GM13976 (cell line): ENCODE results near the gene C15orf62.
A peak's percentile ranks its signal among the peaks of the same experiment; 100 is the strongest.

Experiments used
- DNase-seq: peaks from one replicate; pipeline ENCODE4 v3.0.0; 2012; ENCODE audit warnings: low spot score
- CTCF ChIP-seq: IDR thresholded peaks from 2 replicates; pipeline ENCODE4 v1.5.1; 2012; ENCODE audit warnings: borderline replicate concordance, mild to moderate bottlenecking; ENCODE audit not compliant: insufficient read depth; ENCODE audit errors: extremely low read depth, missing control alignments, control extremely low read depth
- in situ Hi-C: fragments of 300-500 bp; cut with MboI; formaldehyde crosslinking; loops from one replicate; pipeline ENCODE4 v1.12.0; 2022; ENCODE audit warnings: low sequenced_read_pairs, mixed read lengths, inconsistent platforms; ENCODE audit not compliant: unreplicated experiment

Gene C15orf62

GRCh38 chr15:40775007-40775406 is 5.2 kb downstream of the C15orf62 start:
- no peak for TF ChIP-seq CTCF
- DNase-seq, result no peak
- in situ Hi-C loops, result no loop called here

- no peak for TF ChIP-seq CTCF
- no peak for DNase-seq
- in situ Hi-C loops, result no loop called here
Measured at GRCh38 chr15:40775740-40776536, 6.2 kb downstream of the C15orf62 start.

GRCh38 chr15:40776537-40777141 is 6.9 kb downstream of the C15orf62 start:
- no peak for DNase-seq
- no peak for TF ChIP-seq CTCF
- in situ Hi-C loops, result no loop called here

- DNase-seq, result peak; percentile 83
- in situ Hi-C loops, result no loop called here
- peak; percentile 93 for TF ChIP-seq CTCF
Measured at GRCh38 chr15:40782609-40783227, 12.9 kb downstream of the C15orf62 start.

- no peak for TF ChIP-seq CTCF
- DNase-seq, result no peak
- in situ Hi-C loops, result no loop called here
Measured at GRCh38 chr15:40785164-40785563, 15.4 kb downstream of the C15orf62 start.

GRCh38 chr15:40785814-40786213 is 16.0 kb downstream of the C15orf62 start:
- no peak for TF ChIP-seq CTCF
- DNase-seq, result no peak
- in situ Hi-C loops, result no loop called here
